T-helper 17 cell (primary cell): ENCODE measurements around the gene TBX21. TPM values are rescaled to one million over a fixed set of nuclear protein-coding genes. Genes with fewer than 3 reads are reported as not detected.

Experiments used
- ATAC-seq: fragments of 150-1000 bp; cut with Tn5 transposase; 2 replicates; pipeline ENCODE4 v1.10.0; 2021; ENCODE audit warnings: mild to moderate bottlenecking, moderate library complexity
- DNase-seq, 3 donors: peaks; one replicate each; pipeline versions ENCODE4 v3.0.0 to v3.0.0-alpha.2; 2020 to 2021
- H3K9me3 ChIP-seq: one replicate; pipeline ENCODE4 v1.7.0; 2013; ENCODE audit warnings: low read length, mild to moderate bottlenecking; ENCODE audit not compliant: control insufficient read depth, poor library complexity, severe bottlenecking
- H3K27ac Mint-ChIP-seq: one replicate; pipeline ENCODE4 v1.8.0; 2022; ENCODE audit warnings: mild to moderate bottlenecking, moderate library complexity, mixed read lengths
- H3K27me3 Mint-ChIP-seq: one replicate; pipeline ENCODE4 v1.8.0; 2022; ENCODE audit warnings: mixed read lengths
- H3K36me3 Mint-ChIP-seq: one replicate; pipeline ENCODE4 v1.8.0; 2022; ENCODE audit warnings: low read depth, mixed read lengths
- H3K4me1 Mint-ChIP-seq: one replicate; pipeline ENCODE4 v1.8.0; 2022; ENCODE audit warnings: mild to moderate bottlenecking, mixed read lengths
- H3K4me3 Mint-ChIP-seq: one replicate; pipeline ENCODE4 v1.8.0; 2022; ENCODE audit warnings: mild to moderate bottlenecking, moderate library complexity, mixed read lengths
- total RNA-seq, 4 donors: library from RNA in 2 of 4; stranded (reverse) in 2 of 4; gene quantifications; one replicate each; pipeline ENCODE4 v1.2.3 and lab custom pipeline; 2022 to 2026

The TBX21 gene
- total RNA-seq (1 to 10 TPM; 7.9 to 8.8 TPM), total RNA-seq (lab: John Stamatoyannopoulos, UW) (3.4 to 3.7 reads per million in 2 donors)

- H3K9me3 ChIP-seq, result no peaks in the 10 kb centered on the region
- H3K4me3 Mint-ChIP-seq, result peak within 1 kb of the TSS; percentile 95
- DNase-seq (peak; percentile 70 to 84 (median 72)), ATAC-seq (peak; percentile 94)
- H3K4me1 Mint-ChIP-seq, result peaks cover 36% of the 10 kb centered on the region
- H3K36me3 Mint-ChIP-seq, result peaks cover 2% of the 10 kb centered on the region
- peaks cover 14% of the 10 kb centered on the region for H3K27me3 Mint-ChIP-seq
- H3K27ac Mint-ChIP-seq, result peak within 1 kb of the TSS; percentile 94
These were observed at the start of gene TBX21 for GRCh38 chr17:47733047-47733673. TBX21 (plus strand) TSS chr17:47733236; CDS start chr17:47733455, 219 bp downstream.

GRCh38 chr17:47684025-47684424, 49.0 kb upstream of the TBX21 start:
- Mint-ChIP-seq H3K27me3 (no peaks in the 10 kb centered on the region), H3K27ac (peak overlapping the region; percentile 14), H3K4me3 (no peak overlapping the region), H3K36me3 (peaks cover 7% of the 10 kb centered on the region), H3K4me1 (peaks cover 6% of the 10 kb centered on the region)
- ATAC-seq, result no peak
- H3K9me3 ChIP-seq, result no peaks in the 10 kb centered on the region
- no peak for DNase-seq

GRCh38 chr17:47684535-47685193, 48.4 kb upstream of the TBX21 start:
- Mint-ChIP-seq H3K27me3 (no peaks in the 10 kb centered on the region), H3K4me1 (peaks cover 6% of the 10 kb centered on the region), H3K36me3 (peaks cover 7% of the 10 kb centered on the region), H3K27ac (no peak overlapping the region), H3K4me3 (no peak overlapping the region)
- DNase-seq (no peak), ATAC-seq (no peak)
- H3K9me3 ChIP-seq, result no peaks in the 10 kb centered on the region

- H3K9me3 ChIP-seq, result no peaks in the 10 kb centered on the region
- Mint-ChIP-seq H3K27ac (no peak overlapping the region), H3K27me3 (no peaks in the 10 kb centered on the region), H3K36me3 (peaks cover 3% of the 10 kb centered on the region), H3K4me1 (peaks cover 4% of the 10 kb centered on the region), H3K4me3 (no peak overlapping the region)
- ATAC-seq, result no peak
- no peak for DNase-seq
These were observed 47.3 kb upstream of the TBX21 start for GRCh38 chr17:47685556-47686275.

- no peaks in the 10 kb centered on the region for H3K9me3 ChIP-seq
- peaks cover 4% of the 10 kb centered on the region for H3K4me1 Mint-ChIP-seq
- ATAC-seq (no peak), DNase-seq (no peak)
- peaks cover 3% of the 10 kb centered on the region for H3K36me3 Mint-ChIP-seq
- no peaks in the 10 kb centered on the region for H3K27me3 Mint-ChIP-seq
- H3K4me3 Mint-ChIP-seq, result no peak overlapping the region
- no peak overlapping the region for H3K27ac Mint-ChIP-seq
These were observed 46.8 kb upstream of the TBX21 start for GRCh38 chr17:47686276-47686635.

GRCh38 chr17:47686664-47687327, 46.2 kb upstream of the TBX21 start:
- Mint-ChIP-seq H3K4me1 (peaks cover 8% of the 10 kb centered on the region), H3K27ac (no peak overlapping the region)

GRCh38 chr17:47687328-47687690, 45.7 kb upstream of the TBX21 start:
- Mint-ChIP-seq H3K36me3 (peaks cover under 1% of the 10 kb centered on the region), H3K4me1 (peaks cover 10% of the 10 kb centered on the region), H3K4me3 (no peak overlapping the region), H3K27me3 (no peaks in the 10 kb centered on the region), H3K27ac (no peak overlapping the region)
- H3K9me3 ChIP-seq, result no peaks in the 10 kb centered on the region
- no peak for DNase-seq
- ATAC-seq, result no peak

More at GRCh38 chr17:47686664-47687327, 46.2 kb upstream of the TBX21 start:
- DNase-seq (no peak), ATAC-seq (no peak)
- no peaks in the 10 kb centered on the region for H3K9me3 ChIP-seq
- Mint-ChIP-seq H3K4me3 (no peak overlapping the region), H3K36me3 (peaks cover 3% of the 10 kb centered on the region), H3K27me3 (no peaks in the 10 kb centered on the region)

- ATAC-seq, result no peak
- DNase-seq, result no peak
- Mint-ChIP-seq H3K27ac (no peak overlapping the region), H3K27me3 (no peaks in the 10 kb centered on the region), H3K36me3 (no peaks in the 10 kb centered on the region), H3K4me3 (no peak overlapping the region), H3K4me1 (peaks cover 10% of the 10 kb centered on the region)
- no peaks in the 10 kb centered on the region for H3K9me3 ChIP-seq
These were observed 45.3 kb upstream of the TBX21 start for GRCh38 chr17:47687748-47688147.

GRCh38 chr17:47690121-47690520, 42.9 kb upstream of the TBX21 start:
- no peaks in the 10 kb centered on the region for H3K9me3 ChIP-seq
- Mint-ChIP-seq H3K27ac (no peak overlapping the region), H3K4me1 (peaks cover 20% of the 10 kb centered on the region), H3K27me3 (no peaks in the 10 kb centered on the region), H3K4me3 (no peak overlapping the region), H3K36me3 (peaks cover 3% of the 10 kb centered on the region)
- DNase-seq (no peak), ATAC-seq (no peak)

- H3K9me3 ChIP-seq, result no peaks in the 10 kb centered on the region
- ATAC-seq (no peak), DNase-seq (no peak)
- peak overlapping the region; percentile 95 for H3K27ac Mint-ChIP-seq
- H3K27me3 Mint-ChIP-seq, result no peaks in the 10 kb centered on the region
- peaks cover 3% of the 10 kb centered on the region for H3K36me3 Mint-ChIP-seq
- H3K4me1 Mint-ChIP-seq, result peaks cover 17% of the 10 kb centered on the region
- H3K4me3 Mint-ChIP-seq, result peak overlapping the region; percentile 57
These were observed 40.7 kb upstream of the TBX21 start for GRCh38 chr17:47692137-47692894.

- Mint-ChIP-seq H3K36me3 (peaks cover 3% of the 10 kb centered on the region), H3K27me3 (no peaks in the 10 kb centered on the region), H3K4me3 (peak overlapping the region; percentile 100), H3K27ac (peak overlapping the region; percentile 95), H3K4me1 (peaks cover 17% of the 10 kb centered on the region)
- DNase-seq (no peak), ATAC-seq (no peak)
- H3K9me3 ChIP-seq, result no peaks in the 10 kb centered on the region
These were observed 39.9 kb upstream of the TBX21 start for GRCh38 chr17:47692895-47693730.
